Measurements from ENCODE around the gene TAOK3. TPM values are rescaled to one million over a fixed set of nuclear protein-coding genes. Genes with fewer than 3 reads are reported as not detected.
A peak's percentile ranks its signal among the peaks of the same experiment; 100 is the strongest.

TAOK3 gene
- total RNA-seq, 2 donors from 2014 or later, result 51.2 to 71.5 TPM

GRCh38 chr12:118219772-118220171 lies 152.9 kb downstream of the TAOK3 start:
- DNase-seq (ENCODE audit: low spot score in 2 of 2) (no peak), ATAC-seq (no peak)
- no peaks in the 10 kb centered on the region for H3K36me3 Mint-ChIP-seq
- no peaks in the 10 kb centered on the region for H3K9me3 Mint-ChIP-seq
- H3K27ac Mint-ChIP-seq, result peak overlapping the region in 1 of 2 donors; percentile 58

GRCh38 chr12:118219106-118219505 lies 153.6 kb downstream of the TAOK3 start:
- Mint-ChIP-seq H3K27ac (peak overlapping the region in 1 of 2 donors; percentile 11), H3K36me3 (no peaks in the 10 kb centered on the region), H3K9me3 (no peaks in the 10 kb centered on the region)
- ATAC-seq (no peak), DNase-seq (ENCODE audit: low spot score in 2 of 2) (no peak)

GRCh38 chr12:118213452-118213851 lies 159.3 kb downstream of the TAOK3 start:
- peak overlapping the region in 1 of 2 donors; percentile 7 for H3K27ac Mint-ChIP-seq
- no peaks in the 10 kb centered on the region for H3K36me3 Mint-ChIP-seq
- DNase-seq (ENCODE audit: low spot score in 2 of 2), result no peak
- ATAC-seq, result no peak
- no peaks in the 10 kb centered on the region for H3K9me3 Mint-ChIP-seq

- no peak for ATAC-seq
- Mint-ChIP-seq H3K27ac (no peak overlapping the region), H3K9me3 (no peaks in the 10 kb centered on the region), H3K36me3 (no peaks in the 10 kb centered on the region)
- no peak for DNase-seq (ENCODE audit: low spot score in 2 of 2)
Observed at GRCh38 chr12:118212606-118213005, 160.1 kb downstream of the TAOK3 start.

GRCh38 chr12:118206107-118206412 lies 166.6 kb downstream of the TAOK3 start:
- no peak for DNase-seq (ENCODE audit: low spot score in 2 of 2)
- H3K27ac Mint-ChIP-seq, result peak overlapping the region in 1 of 2 donors; percentile 48
- no peaks in the 10 kb centered on the region for H3K9me3 Mint-ChIP-seq
- ATAC-seq, result no peak
- no peaks in the 10 kb centered on the region for H3K36me3 Mint-ChIP-seq

- no peaks in the 10 kb centered on the region for H3K9me3 Mint-ChIP-seq
- ATAC-seq (no peak), DNase-seq (ENCODE audit: low spot score in 2 of 2) (no peak)
- peaks cover 0 to 7% of the 10 kb centered on the region in 2 donors for H3K36me3 Mint-ChIP-seq
- H3K27ac Mint-ChIP-seq, result no peak overlapping the region
Observed at GRCh38 chr12:118193958-118194357, 178.7 kb downstream of the TAOK3 start.

- Mint-ChIP-seq H3K9me3 (no peaks in the 10 kb centered on the region), H3K27ac (no peak overlapping the region), H3K36me3 (peaks cover 0 to 7% of the 10 kb centered on the region in 2 donors)
- no peak for ATAC-seq
- DNase-seq (ENCODE audit: low spot score in 2 of 2), result no peak
Observed at GRCh38 chr12:118193477-118193876, 179.2 kb downstream of the TAOK3 start.

- H3K9me3 Mint-ChIP-seq, result no peaks in the 10 kb centered on the region
- ATAC-seq (no peak), DNase-seq (ENCODE audit: low spot score in 2 of 2) (no peak)
- H3K36me3 Mint-ChIP-seq, result no peaks in the 10 kb centered on the region
- no peak overlapping the region for H3K27ac Mint-ChIP-seq
Observed at GRCh38 chr12:118190266-118190665, 182.4 kb downstream of the TAOK3 start.

GRCh38 chr12:118189741-118190191 lies 182.9 kb downstream of the TAOK3 start:
- ATAC-seq (no peak), DNase-seq (ENCODE audit: low spot score in 2 of 2) (no peak)
- H3K27ac Mint-ChIP-seq, result no peak overlapping the region
- H3K9me3 Mint-ChIP-seq, result no peaks in the 10 kb centered on the region
- no peaks in the 10 kb centered on the region for H3K36me3 Mint-ChIP-seq

GRCh38 chr12:118188690-118189371 lies 183.9 kb downstream of the TAOK3 start:
- ATAC-seq, result no peak
- DNase-seq (ENCODE audit: low spot score in 2 of 2), result no peak
- H3K36me3 Mint-ChIP-seq, result no peaks in the 10 kb centered on the region
- H3K27ac Mint-ChIP-seq, result no peak overlapping the region
- H3K9me3 Mint-ChIP-seq, result no peaks in the 10 kb centered on the region

GRCh38 chr12:118187751-118188435 lies 184.8 kb downstream of the TAOK3 start:
- Mint-ChIP-seq H3K36me3 (no peaks in the 10 kb centered on the region), H3K9me3 (no peaks in the 10 kb centered on the region), H3K27ac (no peak overlapping the region)
- DNase-seq (ENCODE audit: low spot score in 2 of 2) (no peak), ATAC-seq (no peak)

GRCh38 chr12:118185602-118186397 lies 186.9 kb downstream of the TAOK3 start:
- DNase-seq (ENCODE audit: low spot score in 2 of 2), result no peak
- no peak for ATAC-seq
- no peak overlapping the region for H3K27ac Mint-ChIP-seq
- no peaks in the 10 kb centered on the region for H3K9me3 Mint-ChIP-seq
- H3K36me3 Mint-ChIP-seq, result peaks cover 5 to 6% of the 10 kb centered on the region in 2 donors

GRCh38 chr12:118183711-118184110 lies 189.0 kb downstream of the TAOK3 start:
- Mint-ChIP-seq H3K36me3 (peaks cover 5 to 10% of the 10 kb centered on the region in 2 donors), H3K9me3 (no peaks in the 10 kb centered on the region), H3K27ac (no peak overlapping the region)
- DNase-seq (ENCODE audit: low spot score in 2 of 2) (no peak), ATAC-seq (no peak)

GRCh38 chr12:118183155-118183554 lies 189.6 kb downstream of the TAOK3 start:
- H3K36me3 Mint-ChIP-seq, result peaks cover 5 to 10% of the 10 kb centered on the region in 2 donors
- ATAC-seq (no peak), DNase-seq (ENCODE audit: low spot score in 2 of 2) (no peak)
- H3K27ac Mint-ChIP-seq, result no peak overlapping the region
- no peaks in the 10 kb centered on the region for H3K9me3 Mint-ChIP-seq

GRCh38 chr12:118175823-118176447 lies 196.8 kb downstream of the TAOK3 start:
- Mint-ChIP-seq H3K9me3 (no peaks in the 10 kb centered on the region), H3K27ac (no peak overlapping the region), H3K36me3 (peaks cover 11% of the 10 kb centered on the region in 2 donors)
- ATAC-seq (no peak), DNase-seq (ENCODE audit: low spot score in 2 of 2) (no peak)

GRCh38 chr12:118166946-118167345 lies 205.8 kb downstream of the TAOK3 start:
- ATAC-seq, result peak; percentile 97
- H3K36me3 Mint-ChIP-seq, result peaks cover 13 to 21% of the 10 kb centered on the region in 2 donors
- H3K27ac Mint-ChIP-seq, result peak overlapping the region in 1 of 2 donors; percentile 12
- peaks cover 0 to 4% of the 10 kb centered on the region in 2 donors for H3K9me3 Mint-ChIP-seq
- no peak for DNase-seq (ENCODE audit: low spot score in 2 of 2)

Measured in activated naive CD4-positive, alpha-beta T cell treated with anti-CD3 and anti-CD28 coated beads, Interleukin-2, amount 50 U/mL, for 72 hours (primary cell).